ENCODE measurements around the gene RTKN2.

Gene RTKN2

GRCh38 chr10:62268399-62269114, at the start of gene RTKN2:
Gene RTKN2 (minus strand): TSS chr10:62268844. CDS start chr10:62268610, 234 bp downstream.
- no peak for TF ChIP-seq CTCF (conservative IDR thresholded peaks at IDR 0.05; ENCODE audit: low read depth, low read length)
- peak; percentile 71 for DNase-seq (ENCODE audit: low read depth)
- peak within 1 kb of the TSS; percentile 84 for H3K4me3 ChIP-seq (ENCODE audit: low read length)

GRCh38 chr10:62317257-62317656, 48.6 kb upstream of the RTKN2 start:
- DNase-seq (ENCODE audit: low read depth), result no peak
- TF ChIP-seq CTCF (conservative IDR thresholded peaks at IDR 0.05; ENCODE audit: low read depth, low read length), result no peak
- H3K4me3 ChIP-seq (ENCODE audit: low read length), result no peak overlapping the region

- DNase-seq (ENCODE audit: low read depth), result no peak
- no peak overlapping the region for H3K4me3 ChIP-seq (ENCODE audit: low read length)
- TF ChIP-seq CTCF (conservative IDR thresholded peaks at IDR 0.05; ENCODE audit: low read depth, low read length), result no peak
Measured at GRCh38 chr10:62309254-62309653, 40.6 kb upstream of the RTKN2 start.

- H3K4me3 ChIP-seq (ENCODE audit: low read length), result no peak overlapping the region
- no peak for TF ChIP-seq CTCF (conservative IDR thresholded peaks at IDR 0.05; ENCODE audit: low read depth, low read length)
- DNase-seq (ENCODE audit: low read depth), result no peak
Measured at GRCh38 chr10:62308101-62308500, 39.5 kb upstream of the RTKN2 start.

GRCh38 chr10:62307635-62308034, 39.0 kb upstream of the RTKN2 start:
- TF ChIP-seq CTCF (conservative IDR thresholded peaks at IDR 0.05; ENCODE audit: low read depth, low read length), result no peak
- DNase-seq (ENCODE audit: low read depth), result no peak
- H3K4me3 ChIP-seq (ENCODE audit: low read length), result no peak overlapping the region

- no peak for TF ChIP-seq CTCF (conservative IDR thresholded peaks at IDR 0.05; ENCODE audit: low read depth, low read length)
- no peak overlapping the region for H3K4me3 ChIP-seq (ENCODE audit: low read length)
- DNase-seq (ENCODE audit: low read depth), result peak; percentile 27
Measured at GRCh38 chr10:62306663-62307062, 38.0 kb upstream of the RTKN2 start.

- H3K4me3 ChIP-seq (ENCODE audit: low read length), result no peak overlapping the region
- no peak for TF ChIP-seq CTCF (conservative IDR thresholded peaks at IDR 0.05; ENCODE audit: low read depth, low read length)
- peak; percentile 22 for DNase-seq (ENCODE audit: low read depth)
Measured at GRCh38 chr10:62305813-62306212, 37.2 kb upstream of the RTKN2 start.

All from retinal pigment epithelial cell (primary cell).